ENCODE results near the gene DOCK4.
"Not testable (repeated sequence)": the region's sequence is repeated elsewhere in the genome, so short reads cannot be mapped to it uniquely, and the experiment has no call there.

DOCK4 gene

DNA sequence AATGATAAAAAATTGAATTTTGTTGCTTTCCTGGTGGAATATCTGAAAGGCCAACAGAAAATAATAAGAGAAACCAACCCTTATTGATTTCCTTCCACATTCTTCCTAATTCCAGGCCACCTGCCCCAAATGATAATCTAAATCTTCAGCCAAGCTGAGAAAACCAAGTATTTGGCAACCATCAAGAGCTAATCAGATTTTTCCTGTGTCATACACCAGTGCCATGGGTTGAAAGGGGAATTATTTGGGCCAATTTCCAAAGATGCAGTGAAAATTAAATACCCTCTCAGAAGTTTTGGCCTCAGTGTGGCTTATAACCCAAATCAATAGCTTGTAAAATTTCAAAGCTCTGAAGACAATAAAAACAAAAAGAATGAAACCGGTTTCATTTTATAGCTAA, 70.4 kb downstream of the DOCK4 start:
- no peak for DNase-seq (ENCODE audit: low spot score)

DNA sequence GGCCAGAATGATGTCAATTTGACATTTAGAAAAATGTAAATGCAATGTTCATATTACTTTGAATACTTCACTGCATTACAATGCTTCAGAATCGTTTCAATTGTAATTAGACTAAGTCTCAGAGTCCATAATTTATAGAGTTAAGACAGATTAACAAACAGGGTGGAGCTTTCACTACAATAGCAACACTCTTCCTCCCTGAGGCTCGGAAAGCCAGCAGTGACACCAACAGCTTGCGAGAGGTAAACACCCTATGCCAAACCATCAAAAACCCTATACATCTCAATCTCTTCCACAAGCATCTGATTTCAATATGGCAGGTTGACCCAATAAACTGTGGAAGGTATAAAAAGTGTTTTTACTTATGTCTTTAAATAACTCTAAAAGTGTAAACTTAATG, 72.2 kb downstream of the DOCK4 start:
- no peak for DNase-seq (ENCODE audit: low spot score)

GRCh38 chr7:112133328-112133727, 72.9 kb downstream of the DOCK4 start:
- DNase-seq (ENCODE audit: low spot score): no peak

- DNase-seq (ENCODE audit: low spot score): no peak
Observed at GRCh38 chr7:112132051-112132694, 74.0 kb downstream of the DOCK4 start.

GRCh38 chr7:112130729-112131410, 75.3 kb downstream of the DOCK4 start:
- DNase-seq (ENCODE audit: low spot score): no peak

- DNase-seq (ENCODE audit: low spot score): no peak
Observed at GRCh38 chr7:112129655-112130323, 76.4 kb downstream of the DOCK4 start.

DNA sequence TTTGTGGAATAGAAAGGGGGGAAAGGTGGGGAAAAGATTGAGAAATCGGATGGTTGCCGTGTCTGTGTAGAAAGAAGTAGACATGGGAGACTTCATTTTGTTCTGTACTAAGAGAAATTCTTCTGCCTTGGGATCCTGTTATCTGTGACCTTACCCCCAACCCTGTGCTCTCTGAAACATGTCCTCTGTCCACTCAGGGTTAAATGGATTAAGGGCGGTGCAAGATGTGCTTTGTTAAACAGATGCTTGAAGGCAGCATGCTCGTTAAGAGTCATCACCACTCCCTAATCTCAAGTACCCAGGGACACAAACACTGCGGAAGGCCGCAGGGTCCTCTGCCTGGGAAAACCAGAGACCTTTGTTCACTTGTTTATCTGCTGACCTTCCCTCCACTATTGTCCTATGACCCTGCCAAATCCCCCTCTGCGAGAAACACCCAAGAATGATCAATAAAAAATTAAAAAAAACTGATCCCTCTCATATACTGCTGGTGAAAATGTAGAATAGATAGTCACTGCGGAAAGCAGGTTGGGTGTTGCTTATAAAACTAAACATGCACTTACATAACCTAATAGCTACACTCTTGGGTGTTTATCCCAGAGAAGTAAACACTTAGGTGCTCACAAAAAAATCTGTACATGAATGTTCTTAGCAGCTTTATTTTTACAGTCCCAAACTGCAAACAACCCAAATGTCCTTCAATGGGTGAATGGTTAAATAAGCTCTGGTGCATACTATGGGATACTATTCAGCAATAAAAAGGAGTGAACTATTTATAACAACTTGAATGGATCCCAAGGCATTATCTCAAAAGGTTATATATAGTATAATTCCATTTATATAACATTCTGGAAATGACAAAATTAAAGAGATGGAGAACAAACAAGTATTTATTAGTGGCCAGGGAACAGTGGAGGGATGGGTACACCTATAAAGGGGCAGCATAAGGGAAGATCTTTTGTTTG, 77.5 kb downstream of the DOCK4 start:
- not testable (repeated sequence) for DNase-seq (ENCODE audit: low spot score)

DNA sequence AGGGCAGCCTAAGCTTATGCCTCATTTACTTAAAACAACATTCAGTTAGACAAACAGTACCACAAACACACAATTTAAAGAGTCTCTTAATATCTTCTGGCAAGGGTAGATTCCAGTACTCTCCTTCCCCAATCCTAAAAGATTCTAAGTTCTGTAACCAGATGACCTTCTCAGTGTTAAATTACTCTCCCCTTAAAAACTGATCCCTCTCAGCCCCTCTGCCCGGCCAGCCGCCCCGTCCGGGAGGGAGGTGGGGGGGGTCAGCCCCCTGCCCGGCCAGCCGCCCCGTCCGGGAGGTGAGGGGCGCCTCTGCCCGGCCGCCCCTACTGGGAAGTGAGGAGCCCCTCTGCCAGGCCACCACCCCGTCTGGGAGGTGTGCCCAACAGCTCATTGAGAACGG, 78.2 kb downstream of the DOCK4 start:
- DNase-seq (ENCODE audit: low spot score): not testable (repeated sequence)

DNA sequence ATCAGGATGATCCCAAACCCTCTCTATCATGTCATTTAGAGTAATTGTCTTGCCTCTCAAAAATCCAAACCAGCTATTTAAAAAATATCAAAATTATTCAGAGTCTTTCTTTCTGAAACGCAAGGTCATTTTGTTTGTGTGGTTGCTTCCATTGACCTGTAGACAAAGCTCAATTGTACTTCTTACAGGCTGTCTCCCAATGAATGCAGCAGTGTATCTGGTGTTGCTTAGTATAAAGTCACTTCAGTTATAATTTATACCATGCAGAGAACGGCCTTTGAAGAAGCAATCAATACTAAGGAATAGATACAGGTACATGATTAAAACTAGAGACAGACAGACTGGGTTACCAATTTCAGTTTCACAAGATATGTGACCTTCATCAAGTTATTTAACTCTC, 80.9 kb downstream of the DOCK4 start:
- DNase-seq (ENCODE audit: low spot score): no peak

- DNase-seq (ENCODE audit: low spot score): no peak
Observed at GRCh38 chr7:112124061-112124766, 82.0 kb downstream of the DOCK4 start.

- DNase-seq (ENCODE audit: low spot score): no peak
Observed at GRCh38 chr7:112122798-112123197, 83.4 kb downstream of the DOCK4 start.

DNA sequence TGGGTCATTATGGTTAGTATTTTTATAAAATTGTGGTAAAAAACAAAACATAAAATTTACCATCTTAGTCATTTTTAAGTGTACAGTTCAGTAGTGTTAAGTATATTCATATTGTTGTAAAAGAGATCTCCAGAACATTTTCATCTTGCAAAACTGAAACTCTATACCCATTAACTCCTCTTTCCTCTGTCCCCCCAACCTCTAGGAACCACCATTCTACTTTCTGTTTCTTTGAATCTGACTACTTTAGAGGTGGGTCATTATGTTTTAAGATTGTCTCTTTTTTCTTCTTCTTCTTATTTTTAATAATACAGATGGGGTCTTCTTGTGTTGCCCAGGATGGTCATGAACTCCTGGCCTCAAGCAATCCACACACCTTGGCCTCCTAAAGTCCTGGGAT, 84.1 kb downstream of the DOCK4 start:
- DNase-seq (ENCODE audit: low spot score): no peak

GRCh38 chr7:112121318-112121717, 84.9 kb downstream of the DOCK4 start:
- DNase-seq (ENCODE audit: low spot score): no peak

DNA sequence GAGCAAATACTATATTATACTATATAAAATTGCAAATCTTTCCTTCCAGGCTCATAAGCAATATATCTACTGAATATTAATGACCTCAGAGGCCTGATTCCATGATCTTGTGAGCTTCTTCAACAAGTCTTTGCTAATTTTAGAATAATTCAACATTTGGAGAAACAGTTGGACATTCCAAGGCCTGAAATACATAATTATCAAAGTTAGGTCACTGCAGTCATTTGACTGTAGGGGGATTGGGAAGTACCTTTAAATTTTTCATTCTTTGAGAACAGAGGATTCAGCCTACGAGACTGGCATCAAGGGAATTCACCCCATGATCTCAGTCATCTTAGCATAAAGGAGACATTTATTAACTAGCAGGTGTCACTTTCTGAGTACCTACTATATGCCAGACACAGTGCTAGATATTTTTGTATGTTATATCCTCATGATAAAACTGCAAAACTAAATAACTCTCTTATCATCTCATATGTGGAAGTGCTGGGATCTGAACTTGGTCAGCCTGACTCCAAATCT, 85.4 kb downstream of the DOCK4 start:
- no peak for DNase-seq (ENCODE audit: low spot score)

DNA sequence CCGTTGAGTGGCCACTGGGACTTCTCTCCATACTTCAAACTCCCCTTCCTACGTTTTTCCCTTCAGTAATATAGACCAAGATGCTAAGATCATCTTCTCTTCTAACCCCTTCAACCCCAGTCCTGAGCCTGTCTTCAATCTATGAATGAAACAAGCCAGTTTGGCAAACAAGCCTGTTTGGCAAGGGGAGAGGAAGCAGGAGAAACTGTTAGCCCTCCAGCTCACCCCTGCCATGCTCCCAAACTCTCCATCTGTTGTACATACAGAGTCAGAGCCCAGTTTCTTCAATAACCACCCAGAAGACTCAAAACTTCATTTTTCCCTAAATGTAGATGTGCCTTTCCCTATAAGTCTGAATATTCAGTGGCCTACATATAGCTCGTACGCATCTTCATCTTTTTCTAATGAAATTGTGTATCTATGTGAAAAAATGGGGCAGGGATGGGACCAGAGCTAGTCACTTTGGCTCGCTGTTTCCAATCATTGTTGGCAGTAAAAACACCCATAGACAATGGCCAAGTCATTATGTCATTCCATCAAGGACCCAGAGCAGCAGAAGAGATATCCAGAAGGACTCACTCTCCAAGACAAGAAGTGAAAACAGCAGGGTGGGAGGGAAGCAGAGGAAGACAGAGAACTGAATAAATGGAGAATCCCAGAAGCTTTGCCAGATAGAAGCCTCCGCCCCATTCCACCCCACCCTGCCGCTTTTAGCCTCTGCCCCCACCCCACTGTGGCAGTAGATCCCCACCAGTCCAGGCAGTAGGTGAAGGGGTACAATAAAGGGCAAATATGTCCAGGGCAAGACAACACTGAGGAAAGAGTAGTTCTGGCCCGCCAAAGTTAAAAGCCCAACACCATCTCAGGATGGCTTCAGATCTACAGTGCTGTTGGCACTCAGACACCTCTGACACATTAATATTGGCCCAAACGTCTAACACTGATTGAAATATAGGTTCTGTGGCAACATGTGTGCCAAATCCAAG, 87.3 kb downstream of the DOCK4 start:
- no peak for DNase-seq (ENCODE audit: low spot score)

DNA sequence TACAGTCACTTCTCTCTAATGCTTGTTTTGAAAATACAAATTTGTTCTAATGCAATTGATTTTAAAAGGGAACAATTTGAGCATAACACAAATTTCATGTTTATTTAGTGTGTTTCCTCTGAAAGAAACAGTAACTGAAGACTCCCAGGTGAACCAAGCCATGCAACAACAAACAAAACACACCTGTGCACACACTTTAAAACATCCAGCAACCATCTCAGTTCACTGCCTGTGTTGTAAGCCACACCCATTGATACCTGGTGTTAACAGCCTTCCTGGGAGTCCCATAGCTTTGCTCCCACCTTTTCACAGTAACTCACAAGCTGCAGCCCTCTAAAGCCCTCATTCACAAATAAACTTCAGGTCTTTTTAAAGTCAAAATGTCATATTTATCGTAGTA, 89.3 kb downstream of the DOCK4 start:
- DNase-seq (ENCODE audit: low spot score): no peak

GRCh38 chr7:112116358-112116757, 89.8 kb downstream of the DOCK4 start:
- no peak for DNase-seq (ENCODE audit: low spot score)

- no peak for DNase-seq (ENCODE audit: low spot score)
Observed at GRCh38 chr7:112115880-112116279, 90.3 kb downstream of the DOCK4 start.

- DNase-seq (ENCODE audit: low spot score): no peak
Observed at GRCh38 chr7:112113913-112114575, 92.2 kb downstream of the DOCK4 start.
